NCI-H460 (cell line): ENCODE measurements around the gene THYN1. TPM values are rescaled to one million over a fixed set of nuclear protein-coding genes. Genes with fewer than 3 reads are reported as not detected.

Experiments used
- DNase-seq: peaks from one replicate; pipeline ENCODE4 v3.0.0-alpha.2; 2016; ENCODE audit warnings: low read depth; ENCODE audit errors: extremely low read depth
- total RNA-seq: library from RNA; depleted of rRNA; stranded (reverse); fragments of >200 nt; shearing (Covaris generic); gene quantifications from 2 replicates; pipeline ENCODE4 v1.2.3, GENCODE V29; 2014; rRNA removed

Gene THYN1
- total RNA-seq, 1 experiment from 2014 or later = 29.1 TPM

- peak; percentile 5 for DNase-seq
Measured at GRCh38 chr11:134224710-134225664, 28.2 kb downstream of the THYN1 start.

- peak; percentile 92 for DNase-seq
Measured at GRCh38 chr11:134223836-134224709, 29.1 kb downstream of the THYN1 start, which contains the start of the genes NCAPD3 and VPS26B. NCAPD3 (minus strand) TSS chr11:134223967; CDS start chr11:134223926, 41 bp downstream. VPS26B (plus strand) TSS chr11:134224671; CDS start chr11:134225123, 452 bp downstream.

GRCh38 chr11:134223121-134223520 is 30.0 kb downstream of the THYN1 start:
- no peak for DNase-seq

- DNase-seq = no peak
Measured at GRCh38 chr11:134216816-134217215, 36.3 kb downstream of the THYN1 start.

- no peak for DNase-seq
Measured at GRCh38 chr11:134215836-134216235, 37.3 kb downstream of the THYN1 start.

GRCh38 chr11:134207538-134208239 is 45.5 kb downstream of the THYN1 start:
- peak; percentile 26 for DNase-seq

GRCh38 chr11:134206185-134206584 is 47.0 kb downstream of the THYN1 start:
- no peak for DNase-seq

- DNase-seq = no peak
Measured at GRCh38 chr11:134205729-134206128, 47.4 kb downstream of the THYN1 start.

GRCh38 chr11:134202661-134203060 is 50.5 kb downstream of the THYN1 start:
- no peak for DNase-seq

GRCh38 chr11:134200688-134201087 is 52.5 kb downstream of the THYN1 start:
- no peak for DNase-seq

GRCh38 chr11:134199531-134199930 is 53.6 kb downstream of the THYN1 start:
- no peak for DNase-seq

Other genes starting within 250 kb of the THYN1 start
- 11.3 and 11.6 TPM in 2 replicates for gene JAM3, start 184.3 kb downstream of the THYN1 start, total RNA-seq
- 23.3 and 27.0 TPM in 2 replicates for gene NCAPD3, start 29.4 kb downstream of the THYN1 start, total RNA-seq
- gene VPS26B, start 28.7 kb downstream of the THYN1 start, total RNA-seq = 17.7 and 19.2 TPM in 2 replicates
- 8.7 and 13.3 TPM in 2 replicates for gene ACAD8, start 216 bp upstream of the THYN1 start, total RNA-seq
- 0.54 and 0.61 TPM in 2 replicates for gene GLB1L3, start 23.0 kb upstream of the THYN1 start, total RNA-seq
- 8.9 and 9.3 TPM in 2 replicates for gene GLB1L2, start 78.6 kb upstream of the THYN1 start, total RNA-seq
- 0.05 TPM in 1 of 2 replicates, not detected in the other for gene B3GAT1, start 158.9 kb upstream of the THYN1 start, total RNA-seq